LNCaP clone FGC (cell line): ENCODE data around the gene GCN1.

Source experiments
- DNase-seq: peaks from one replicate; pipeline ENCODE4 v3.0.0-alpha.2; 2011; ENCODE audit warnings: low read depth
- H3K4me3 ChIP-seq: 2 replicates; pipeline ENCODE4 v1.5.1; 2011; ENCODE audit warnings: mild to moderate bottlenecking, low read depth, low read length, control low read depth
- TF ChIP-seq, protein P1 (sequence below): IDR thresholded peaks from 2 replicates; pipeline ENCODE4 v1.5.1; 2012; ENCODE audit warnings: mild to moderate bottlenecking; ENCODE audit not compliant: control insufficient read depth, insufficient read depth; ENCODE audit errors: extremely low read depth

Gene GCN1

DNA sequence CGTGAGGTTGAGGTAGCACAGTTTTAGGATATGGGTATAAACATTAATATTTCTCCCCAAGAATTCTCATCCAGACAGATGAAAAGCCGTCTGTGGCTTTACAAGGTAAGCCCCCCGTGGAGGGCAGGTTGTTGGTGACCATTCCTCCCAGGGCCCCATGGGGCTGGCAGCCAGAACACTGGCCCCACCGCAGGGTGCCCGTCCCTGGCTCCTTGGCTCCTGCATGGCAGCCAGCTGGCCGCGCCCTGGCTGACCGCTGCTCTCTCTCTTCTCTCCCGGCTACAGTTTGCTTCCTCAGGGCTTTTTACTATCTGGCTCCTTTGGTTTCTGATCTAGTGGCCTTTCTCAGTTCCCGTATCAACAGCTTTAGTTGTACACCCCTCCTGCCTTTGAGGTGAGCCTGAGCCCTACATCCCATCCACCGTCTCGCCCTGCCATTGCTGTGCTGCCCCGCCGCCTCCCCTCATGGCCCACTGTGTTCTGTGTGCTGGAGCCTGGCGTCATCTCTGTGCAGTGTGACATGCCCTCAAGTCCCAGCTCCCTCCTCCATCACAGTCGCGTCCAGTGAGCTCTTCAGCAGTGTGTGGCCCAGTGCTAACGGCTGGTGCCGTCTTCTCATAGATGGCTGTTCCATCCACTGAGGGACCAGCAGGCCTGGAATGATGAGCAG is 103.8 kb downstream of the GCN1 start:
- TF ChIP-seq, protein P1, sequence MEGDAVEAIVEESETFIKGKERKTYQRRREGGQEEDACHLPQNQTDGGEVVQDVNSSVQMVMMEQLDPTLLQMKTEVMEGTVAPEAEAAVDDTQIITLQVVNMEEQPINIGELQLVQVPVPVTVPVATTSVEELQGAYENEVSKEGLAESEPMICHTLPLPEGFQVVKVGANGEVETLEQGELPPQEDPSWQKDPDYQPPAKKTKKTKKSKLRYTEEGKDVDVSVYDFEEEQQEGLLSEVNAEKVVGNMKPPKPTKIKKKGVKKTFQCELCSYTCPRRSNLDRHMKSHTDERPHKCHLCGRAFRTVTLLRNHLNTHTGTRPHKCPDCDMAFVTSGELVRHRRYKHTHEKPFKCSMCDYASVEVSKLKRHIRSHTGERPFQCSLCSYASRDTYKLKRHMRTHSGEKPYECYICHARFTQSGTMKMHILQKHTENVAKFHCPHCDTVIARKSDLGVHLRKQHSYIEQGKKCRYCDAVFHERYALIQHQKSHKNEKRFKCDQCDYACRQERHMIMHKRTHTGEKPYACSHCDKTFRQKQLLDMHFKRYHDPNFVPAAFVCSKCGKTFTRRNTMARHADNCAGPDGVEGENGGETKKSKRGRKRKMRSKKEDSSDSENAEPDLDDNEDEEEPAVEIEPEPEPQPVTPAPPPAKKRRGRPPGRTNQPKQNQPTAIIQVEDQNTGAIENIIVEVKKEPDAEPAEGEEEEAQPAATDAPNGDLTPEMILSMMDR: no peak
- no peak overlapping the region for H3K4me3 ChIP-seq
- no peak for DNase-seq

DNA sequence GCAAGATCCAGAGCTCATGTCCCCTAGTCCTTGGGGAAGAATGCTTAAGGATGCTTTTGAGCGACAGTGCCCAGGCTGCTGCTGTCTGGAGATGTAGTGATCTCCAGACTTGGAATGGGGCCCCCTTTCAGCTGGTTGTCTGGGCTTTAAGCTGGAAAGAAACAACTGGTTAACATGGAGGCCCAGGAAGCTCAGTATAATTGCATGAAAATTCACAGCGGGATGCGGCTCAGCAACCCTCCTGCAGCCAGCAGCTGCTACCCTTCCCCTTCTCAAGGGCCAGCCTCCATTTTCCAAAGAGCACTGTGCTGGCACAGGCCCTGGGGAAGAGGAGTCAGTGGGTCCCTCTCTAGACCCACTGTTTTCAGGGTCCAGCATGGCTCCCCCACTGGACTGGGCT is 104.3 kb downstream of the GCN1 start:
- TF ChIP-seq, protein P1: no peak
- DNase-seq: no peak
- H3K4me3 ChIP-seq: no peak overlapping the region

DNA sequence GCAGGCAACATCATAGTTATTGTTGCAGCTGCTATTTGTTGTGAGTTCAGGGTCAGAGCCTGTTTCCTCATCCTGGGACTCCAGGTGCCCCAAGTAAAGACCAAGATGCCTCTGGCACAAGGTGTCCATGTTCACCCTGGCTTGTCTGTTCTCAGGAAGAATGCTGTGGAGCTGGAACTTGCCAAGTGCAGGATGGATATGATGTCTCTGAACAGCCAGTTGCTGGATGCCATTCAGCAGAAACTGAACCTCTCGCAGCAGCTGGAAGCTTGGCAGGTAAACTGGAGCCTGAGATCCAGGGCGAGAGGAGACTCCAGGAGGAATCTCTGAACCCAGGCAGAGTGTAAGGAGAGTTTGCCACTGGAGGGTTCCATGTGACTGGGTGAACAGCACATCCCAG is 104.7 kb downstream of the GCN1 start:
- H3K4me3 ChIP-seq: no peak overlapping the region
- no peak for DNase-seq
- TF ChIP-seq, protein P1: no peak

DNA sequence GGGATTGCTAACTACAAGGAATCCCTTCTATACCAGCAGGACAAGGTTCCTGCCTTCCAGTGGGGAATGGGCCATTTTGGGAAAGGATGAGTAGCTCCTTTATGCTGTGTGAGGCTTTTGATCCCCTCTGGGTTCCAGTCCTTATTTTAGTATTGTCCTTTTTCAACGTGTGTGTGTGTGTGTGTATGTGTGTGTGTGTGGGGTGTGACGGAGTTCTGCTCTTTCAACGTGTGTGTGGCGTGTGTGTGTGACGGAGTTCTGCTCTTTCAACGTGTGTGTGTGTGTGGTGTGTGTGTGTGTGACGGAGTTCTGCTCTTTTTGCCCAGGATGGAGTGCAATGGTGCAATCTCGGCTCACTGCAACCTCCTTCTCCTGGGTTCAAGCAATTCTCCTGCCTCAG is 105.4 kb downstream of the GCN1 start:
- TF ChIP-seq, protein P1: no peak
- no peak overlapping the region for H3K4me3 ChIP-seq
- no peak for DNase-seq

DNA sequence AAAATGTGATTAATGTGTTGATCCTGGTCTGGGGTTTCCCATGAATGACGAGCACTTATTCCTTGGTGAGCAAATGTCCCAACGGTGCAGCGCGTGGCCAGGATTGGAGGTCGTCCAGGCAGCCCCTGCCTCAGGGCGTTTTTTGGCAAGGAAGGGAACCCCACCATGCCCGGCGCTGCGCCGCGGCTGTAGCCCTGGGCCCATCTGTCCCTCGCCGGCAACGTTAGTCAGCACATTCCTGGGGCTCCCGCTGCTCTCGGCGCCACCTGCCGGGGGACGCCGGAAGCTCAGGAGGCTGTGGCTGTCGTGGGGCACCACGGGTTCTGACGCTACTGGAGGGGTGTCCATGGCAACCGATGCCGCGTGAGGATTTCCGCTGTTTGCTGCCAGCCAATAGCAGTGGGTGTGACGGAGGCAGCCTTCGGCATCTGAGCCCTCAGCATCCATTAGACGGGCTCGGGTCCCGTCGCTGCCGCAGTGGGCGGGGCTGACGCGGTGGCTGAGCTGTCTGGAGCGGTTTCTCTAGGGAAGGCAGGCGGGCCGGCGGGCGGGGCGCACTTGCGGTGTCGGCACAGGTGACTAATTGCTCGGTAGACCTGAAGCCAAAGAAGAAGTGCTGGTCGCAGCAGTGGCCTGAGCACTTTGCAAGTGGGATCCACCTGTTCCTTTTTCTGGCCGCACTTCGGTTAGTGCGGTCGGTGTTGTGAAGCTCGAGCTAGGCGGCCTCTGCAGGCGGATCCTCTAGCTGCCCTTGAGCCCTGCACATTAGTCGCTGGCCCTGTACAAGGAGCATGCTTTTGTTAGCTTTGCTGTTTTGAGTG is 107.5 kb downstream of the GCN1 start:
- DNase-seq: peak; percentile 99
- TF ChIP-seq, protein P1: peak; percentile 99
- H3K4me3 ChIP-seq: peak overlapping the region; percentile 42

DNA sequence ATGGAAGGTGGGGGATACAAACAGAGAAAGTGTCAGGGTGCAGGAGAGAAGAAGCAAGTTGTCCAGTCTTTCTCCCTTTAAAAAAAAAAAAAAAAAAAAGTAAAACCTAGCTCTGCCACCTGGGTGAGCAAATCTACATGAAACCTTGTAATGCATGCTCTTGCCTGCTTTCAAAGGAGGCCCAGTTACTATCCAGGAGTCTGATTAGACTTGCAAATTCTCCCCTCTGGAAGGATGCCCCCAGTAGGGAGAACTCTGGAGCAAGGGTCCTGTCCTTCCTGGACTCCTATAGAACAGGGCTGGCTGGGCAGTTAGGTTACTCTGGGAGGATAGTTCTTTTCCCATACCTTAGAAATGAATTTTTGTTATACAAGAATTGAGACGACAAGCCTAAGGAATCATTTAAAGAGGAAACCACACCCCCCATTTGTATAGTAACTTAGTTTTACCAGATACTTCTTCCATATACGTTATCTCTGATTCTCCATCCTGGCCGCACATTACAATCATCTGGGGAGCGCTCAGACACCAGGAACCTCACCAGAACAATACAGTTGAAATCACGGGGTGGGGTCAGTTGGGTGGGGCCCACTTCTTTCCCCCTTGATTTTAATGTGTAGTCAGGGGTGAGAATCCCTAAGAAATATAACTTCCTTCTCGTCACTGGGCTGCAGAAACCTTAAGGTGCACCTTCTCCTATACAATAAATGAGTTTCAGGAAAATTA is 108.4 kb downstream of the GCN1 start:
- H3K4me3 ChIP-seq: no peak overlapping the region; the same call in 1 of the 2 replicates
- TF ChIP-seq, protein P1: no peak
- DNase-seq: no peak
